Measurements from ENCODE around the gene ENOSF1.

DNA sequence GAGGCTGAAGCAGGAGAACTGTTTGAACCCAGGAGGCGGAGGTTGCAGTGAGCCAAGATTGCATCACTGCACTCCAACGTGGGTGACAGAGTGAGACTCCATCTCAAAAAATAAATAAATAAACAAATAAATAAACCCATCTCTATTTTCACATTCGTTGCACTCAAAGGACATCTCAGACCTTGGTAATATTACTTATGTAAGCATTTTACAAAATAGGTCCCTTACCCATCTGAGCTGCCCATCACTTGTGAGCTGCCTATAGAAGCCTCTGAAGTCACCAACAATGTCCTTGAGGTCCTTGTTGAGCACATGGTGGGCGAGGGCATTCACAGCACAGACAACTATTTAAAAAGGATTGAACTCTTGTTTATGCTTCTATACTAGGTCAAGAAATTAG lies 15.4 kb downstream of the ENOSF1 start:
- TF ChIP-seq POLR2A (IDR thresholded peaks at IDR 0.05): no peak
- TF ChIP-seq, protein P1, sequence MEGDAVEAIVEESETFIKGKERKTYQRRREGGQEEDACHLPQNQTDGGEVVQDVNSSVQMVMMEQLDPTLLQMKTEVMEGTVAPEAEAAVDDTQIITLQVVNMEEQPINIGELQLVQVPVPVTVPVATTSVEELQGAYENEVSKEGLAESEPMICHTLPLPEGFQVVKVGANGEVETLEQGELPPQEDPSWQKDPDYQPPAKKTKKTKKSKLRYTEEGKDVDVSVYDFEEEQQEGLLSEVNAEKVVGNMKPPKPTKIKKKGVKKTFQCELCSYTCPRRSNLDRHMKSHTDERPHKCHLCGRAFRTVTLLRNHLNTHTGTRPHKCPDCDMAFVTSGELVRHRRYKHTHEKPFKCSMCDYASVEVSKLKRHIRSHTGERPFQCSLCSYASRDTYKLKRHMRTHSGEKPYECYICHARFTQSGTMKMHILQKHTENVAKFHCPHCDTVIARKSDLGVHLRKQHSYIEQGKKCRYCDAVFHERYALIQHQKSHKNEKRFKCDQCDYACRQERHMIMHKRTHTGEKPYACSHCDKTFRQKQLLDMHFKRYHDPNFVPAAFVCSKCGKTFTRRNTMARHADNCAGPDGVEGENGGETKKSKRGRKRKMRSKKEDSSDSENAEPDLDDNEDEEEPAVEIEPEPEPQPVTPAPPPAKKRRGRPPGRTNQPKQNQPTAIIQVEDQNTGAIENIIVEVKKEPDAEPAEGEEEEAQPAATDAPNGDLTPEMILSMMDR (IDR thresholded peaks at IDR 0.05): no peak

All from transverse colon (tissue), 3 donors.